Measurements from ENCODE around the gene MYO3A. TPM values are rescaled to one million over a fixed set of nuclear protein-coding genes. Genes with fewer than 3 reads are reported as not detected.

Gene MYO3A
- total RNA-seq, 4 donors from 2014 or later = 0.21 to 0.39 (median 0.22) TPM; not detected in 1

DNA sequence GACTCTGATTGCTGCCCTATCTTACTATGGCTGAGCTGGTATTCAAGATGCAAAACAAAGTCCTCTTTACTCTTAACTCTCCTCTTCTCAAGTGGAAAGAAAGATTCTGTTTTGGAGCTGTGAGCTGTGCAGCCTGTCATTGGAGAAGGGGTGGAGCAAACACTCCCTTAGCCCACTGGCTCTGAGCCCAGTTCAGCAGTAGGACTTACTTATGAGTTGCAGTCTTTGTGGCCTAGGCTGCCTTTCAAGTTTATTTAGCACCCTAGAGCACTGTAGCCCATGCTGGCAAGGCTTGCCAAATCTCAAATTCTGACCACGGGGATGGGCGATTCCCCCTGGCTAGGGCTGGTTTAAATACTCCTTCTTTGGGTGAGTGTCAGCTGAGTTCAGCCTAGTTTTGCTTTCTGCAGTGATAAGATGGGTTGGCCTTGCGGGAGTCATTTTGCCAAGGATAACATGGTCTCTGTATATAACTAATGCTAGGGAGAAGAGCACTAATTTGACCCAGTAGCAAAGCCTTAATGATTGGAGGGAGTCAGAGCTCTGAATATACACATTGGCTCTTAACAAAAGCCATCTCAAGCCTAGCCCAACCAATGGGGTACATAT is 110.2 kb downstream of the MYO3A start:
- DNase-seq (ENCODE audit: low spot score in 2 of 2) = peak in 1 of 2 donors; percentile 7
- Histone ChIP-seq H3K36me3 (no peaks in the 10 kb centered on the region), H3K27me3 (no peaks in the 10 kb centered on the region), H3K9me3 (no peaks in the 10 kb centered on the region), H3K4me1 (peaks cover 0 to 5% (median 0%) of the 10 kb centered on the region in 4 donors), H3K4me3 (no peak overlapping the region), H3K27ac (no peak overlapping the region)
- WGBS, 2 donors = 34 to 36% methylated on average over 3 of the region's 3 CpGs
- no peak for TF ChIP-seq POLR2A (IDR thresholded peaks at IDR 0.05)
- TF ChIP-seq, protein P1, sequence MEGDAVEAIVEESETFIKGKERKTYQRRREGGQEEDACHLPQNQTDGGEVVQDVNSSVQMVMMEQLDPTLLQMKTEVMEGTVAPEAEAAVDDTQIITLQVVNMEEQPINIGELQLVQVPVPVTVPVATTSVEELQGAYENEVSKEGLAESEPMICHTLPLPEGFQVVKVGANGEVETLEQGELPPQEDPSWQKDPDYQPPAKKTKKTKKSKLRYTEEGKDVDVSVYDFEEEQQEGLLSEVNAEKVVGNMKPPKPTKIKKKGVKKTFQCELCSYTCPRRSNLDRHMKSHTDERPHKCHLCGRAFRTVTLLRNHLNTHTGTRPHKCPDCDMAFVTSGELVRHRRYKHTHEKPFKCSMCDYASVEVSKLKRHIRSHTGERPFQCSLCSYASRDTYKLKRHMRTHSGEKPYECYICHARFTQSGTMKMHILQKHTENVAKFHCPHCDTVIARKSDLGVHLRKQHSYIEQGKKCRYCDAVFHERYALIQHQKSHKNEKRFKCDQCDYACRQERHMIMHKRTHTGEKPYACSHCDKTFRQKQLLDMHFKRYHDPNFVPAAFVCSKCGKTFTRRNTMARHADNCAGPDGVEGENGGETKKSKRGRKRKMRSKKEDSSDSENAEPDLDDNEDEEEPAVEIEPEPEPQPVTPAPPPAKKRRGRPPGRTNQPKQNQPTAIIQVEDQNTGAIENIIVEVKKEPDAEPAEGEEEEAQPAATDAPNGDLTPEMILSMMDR (IDR thresholded peaks at IDR 0.05) = no peak
- TF ChIP-seq EP300 (IDR thresholded peaks at IDR 0.05) = no peak

DNA sequence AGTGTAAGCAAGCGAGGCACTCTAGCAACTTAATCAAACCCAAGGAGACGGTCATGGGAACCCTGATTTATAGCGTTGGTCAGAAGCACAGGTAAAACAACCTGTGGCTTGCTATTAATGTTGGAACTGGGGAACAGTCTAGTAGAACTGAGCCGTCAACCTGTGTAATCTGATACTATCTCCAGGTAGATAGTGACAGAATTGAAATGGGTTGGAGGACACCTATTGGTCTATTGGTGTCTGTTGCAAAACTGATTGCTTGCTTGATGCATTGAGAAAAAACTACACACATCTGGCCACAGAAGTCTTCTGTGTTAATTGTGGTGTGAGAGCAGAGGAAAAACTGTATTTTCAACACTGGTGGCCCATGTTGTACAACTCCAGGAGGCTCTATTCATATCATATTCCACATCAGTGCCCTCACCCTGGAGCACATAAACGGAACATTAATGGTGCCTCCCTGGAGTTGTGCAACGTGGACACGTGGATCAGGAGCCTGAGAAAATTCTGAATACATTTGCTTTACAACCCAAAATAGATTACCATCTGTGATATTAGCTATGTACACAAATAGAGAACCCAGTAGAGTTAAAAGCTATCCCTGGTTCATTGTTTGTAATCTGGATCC is 112.2 kb downstream of the MYO3A start:
- H3K9me3 ChIP-seq = no peaks in the 10 kb centered on the region
- no peaks in the 10 kb centered on the region for H3K36me3 ChIP-seq
- H3K4me3 ChIP-seq = no peak overlapping the region
- 66 to 79% methylated on average over 7 of the region's 7 CpGs for WGBS, 2 donors
- TF ChIP-seq POLR2A (IDR thresholded peaks at IDR 0.05) (no peak), EP300 (IDR thresholded peaks at IDR 0.05) (no peak)
- TF ChIP-seq, protein P1 (IDR thresholded peaks at IDR 0.05) = no peak
- H3K4me1 ChIP-seq = peaks cover 0 to 5% (median 0%) of the 10 kb centered on the region in 4 donors
- no peaks in the 10 kb centered on the region for H3K27me3 ChIP-seq
- DNase-seq (ENCODE audit: low spot score in 2 of 2) = no peak
- H3K27ac ChIP-seq = no peak overlapping the region

DNA sequence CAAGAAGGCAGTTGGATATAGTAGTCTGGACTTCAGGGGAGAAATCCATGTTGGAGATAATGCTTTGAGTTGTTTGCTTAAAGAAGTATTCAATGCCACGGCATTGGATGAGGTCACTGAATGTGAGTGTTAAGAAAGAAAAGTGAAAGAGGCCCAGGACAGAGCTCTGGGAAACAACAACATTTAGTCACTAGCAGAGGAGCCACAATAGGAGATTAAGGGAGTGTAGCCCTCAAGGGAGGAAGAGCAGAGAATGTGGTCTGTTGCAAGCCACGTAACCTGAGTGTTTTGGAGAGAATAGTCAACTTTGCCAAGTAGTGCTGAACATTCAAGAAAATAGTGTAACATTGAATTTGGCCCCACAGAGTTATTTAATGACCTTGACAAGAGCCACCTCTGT is 114.7 kb downstream of the MYO3A start:
- Histone ChIP-seq H3K27me3 (no peaks in the 10 kb centered on the region), H3K27ac (no peak overlapping the region), H3K4me1 (peaks cover 0 to 4% (median 0%) of the 10 kb centered on the region in 4 donors), H3K9me3 (no peaks in the 10 kb centered on the region), H3K4me3 (no peak overlapping the region), H3K36me3 (no peaks in the 10 kb centered on the region)
- DNase-seq (ENCODE audit: low spot score in 2 of 2) = no peak
- 53 to 71% methylated on average over 2 of the region's 2 CpGs for WGBS, 2 donors
- no peak for TF ChIP-seq EP300 (IDR thresholded peaks at IDR 0.05)
- TF ChIP-seq POLR2A (IDR thresholded peaks at IDR 0.05) = no peak
- TF ChIP-seq, protein P1 (IDR thresholded peaks at IDR 0.05) = no peak

DNA sequence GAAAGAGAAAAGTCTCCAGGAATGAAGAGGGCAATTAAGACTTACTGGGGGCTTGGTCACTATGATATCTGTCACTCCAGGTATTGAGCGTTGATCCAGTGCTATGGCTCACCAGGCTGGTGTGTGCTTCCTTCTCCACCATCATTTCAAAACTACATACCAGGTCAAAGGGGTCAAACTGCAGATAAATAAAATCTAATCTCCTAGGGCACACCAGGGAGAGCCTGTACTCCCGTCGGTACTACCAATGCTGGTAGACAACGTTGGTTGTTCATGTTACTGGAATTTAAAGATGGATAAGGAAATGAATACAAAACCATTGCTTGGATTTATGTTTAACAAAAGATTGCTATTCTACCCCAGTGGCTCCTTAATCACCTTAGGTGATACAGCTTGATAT is 118.3 kb downstream of the MYO3A start:
- WGBS, 2 donors = 45 to 61% methylated on average over 4 of the region's 4 CpGs
- DNase-seq (ENCODE audit: low spot score in 2 of 2) = no peak
- Histone ChIP-seq H3K4me1 (no peaks in the 10 kb centered on the region), H3K27ac (no peak overlapping the region), H3K9me3 (peaks cover 0 to 12% (median 0%) of the 10 kb centered on the region in 4 donors), H3K4me3 (no peak overlapping the region), H3K27me3 (no peaks in the 10 kb centered on the region), H3K36me3 (no peaks in the 10 kb centered on the region)
- TF ChIP-seq EP300 (IDR thresholded peaks at IDR 0.05) (no peak), POLR2A (IDR thresholded peaks at IDR 0.05) (no peak)
- TF ChIP-seq, protein P1 (IDR thresholded peaks at IDR 0.05) = no peak

DNA sequence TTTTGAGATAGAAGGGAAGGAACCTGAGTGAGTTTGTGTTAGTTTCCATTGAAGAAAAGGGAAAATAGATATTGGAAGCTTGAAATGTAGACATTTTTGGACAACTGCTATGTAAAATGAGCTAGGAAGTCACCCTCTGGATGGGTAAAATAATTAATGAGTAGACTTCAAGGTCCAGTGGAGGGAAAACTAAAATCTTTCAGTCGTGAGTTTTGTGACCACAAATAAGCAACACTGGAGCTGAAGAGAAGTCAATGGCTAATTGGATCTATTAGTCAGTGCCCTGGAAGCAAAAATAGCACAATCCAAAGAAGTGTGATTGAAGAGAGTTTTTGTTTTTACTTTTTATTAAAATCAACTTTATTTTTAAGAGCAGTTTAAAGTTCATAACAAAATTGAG is 123.4 kb downstream of the MYO3A start:
- H3K36me3 ChIP-seq = no peaks in the 10 kb centered on the region
- TF ChIP-seq, protein P1 (IDR thresholded peaks at IDR 0.05) = no peak
- TF ChIP-seq POLR2A (IDR thresholded peaks at IDR 0.05) = no peak
- TF ChIP-seq EP300 (IDR thresholded peaks at IDR 0.05) = no peak
- no peak overlapping the region for H3K4me3 ChIP-seq
- H3K27ac ChIP-seq = no peak overlapping the region
- DNase-seq (ENCODE audit: low spot score in 2 of 2) = no peak
- H3K27me3 ChIP-seq = no peaks in the 10 kb centered on the region
- 86 to 89% methylated on average over 1 of the region's 1 CpG for WGBS, 2 donors
- H3K9me3 ChIP-seq = peaks cover 0 to 12% (median 0%) of the 10 kb centered on the region in 4 donors
- H3K4me1 ChIP-seq = no peaks in the 10 kb centered on the region

All from tibial nerve (tissue), 4 donors.